SH-SY5Y (cell line): ENCODE data around the gene NLK.

Experiments
- GATA2 ChIP-seq: IDR thresholded peaks from 2 replicates; pipeline ENCODE4 v1.6.1; 2011; ENCODE audit warnings: mild to moderate bottlenecking, low read depth, low read length
- GATA3 ChIP-seq: IDR thresholded peaks from 2 replicates; pipeline ENCODE4 v1.6.1; 2011; ENCODE audit warnings: low read depth, mild to moderate bottlenecking, low read length, moderate library complexity

- TF ChIP-seq GATA3 (no peak), GATA2 (no peak)
Observed at GRCh38 chr17:28228109-28228840, 185.8 kb downstream of the NLK start.
